ENCODE data around the gene ETNK2.

Gene ETNK2

DNA sequence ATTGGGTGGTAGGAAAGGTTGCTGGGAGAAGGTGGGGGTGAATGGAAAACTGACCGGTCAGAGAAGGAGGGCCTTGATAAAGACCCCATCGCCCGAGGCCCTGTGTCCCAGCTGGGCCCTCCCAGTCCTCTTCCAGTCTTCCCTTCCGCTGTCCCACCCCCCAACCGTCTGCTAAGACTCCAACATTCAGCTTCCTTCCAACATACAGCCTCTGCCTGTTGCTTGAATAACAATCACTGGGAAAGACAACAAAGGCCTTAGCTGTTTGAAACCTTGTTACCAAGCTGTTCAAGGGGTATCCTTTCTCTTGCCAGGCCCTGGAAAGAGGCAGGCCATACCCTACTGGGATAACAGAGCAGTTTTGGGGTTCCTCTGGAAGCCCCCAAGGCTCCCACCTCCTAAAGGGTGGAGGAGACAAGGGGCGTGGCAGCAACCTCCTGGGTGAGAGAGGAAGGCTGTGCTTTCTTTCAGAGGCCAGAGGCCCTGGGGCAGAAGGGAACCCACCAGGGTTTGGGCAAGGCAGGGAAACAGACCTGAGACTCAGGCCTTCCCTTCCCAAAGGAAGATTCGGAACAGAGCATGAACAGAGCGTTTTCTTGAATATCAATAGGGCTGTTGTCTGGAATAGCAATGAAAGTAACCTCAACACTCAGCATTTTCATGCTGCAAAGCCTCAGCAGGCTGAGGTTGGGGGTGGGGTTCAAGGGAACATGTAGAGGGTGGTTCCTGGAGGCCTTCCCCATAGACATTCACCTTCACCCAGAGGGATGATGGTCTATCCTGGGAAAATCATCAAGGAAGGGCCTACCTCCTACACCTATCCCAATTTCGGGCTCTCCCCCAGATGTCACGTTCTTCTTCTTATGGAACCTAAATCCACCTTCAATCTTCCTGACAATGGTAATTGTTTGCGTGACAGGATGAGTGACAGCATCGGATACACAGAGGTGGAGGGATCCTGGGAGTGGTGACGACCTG is 4.1 kb downstream of the ETNK2 start:
- DNase-seq (ENCODE audit: low spot score): no peak

DNA sequence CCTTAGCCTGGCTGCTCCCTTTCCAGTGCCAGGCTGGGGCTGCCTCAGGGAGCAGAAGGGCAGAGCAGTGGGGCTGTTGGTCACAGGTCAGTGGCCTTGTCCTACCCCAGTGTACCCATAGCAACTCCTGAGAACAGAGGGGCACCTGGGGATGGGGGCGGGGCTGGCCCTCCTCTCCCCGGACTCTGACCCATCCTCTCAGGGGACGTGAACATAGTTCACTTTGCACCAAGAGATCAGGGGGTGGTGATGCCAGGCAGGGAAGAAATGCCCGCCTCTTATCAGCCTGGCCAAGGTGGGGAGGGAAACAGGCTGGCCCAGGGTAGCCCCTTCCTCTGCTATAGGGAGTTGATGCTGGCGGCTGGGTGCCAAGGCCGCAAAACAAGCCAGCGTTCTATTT is 4.9 kb downstream of the ETNK2 start:
- DNase-seq (ENCODE audit: low spot score): no peak

DNA sequence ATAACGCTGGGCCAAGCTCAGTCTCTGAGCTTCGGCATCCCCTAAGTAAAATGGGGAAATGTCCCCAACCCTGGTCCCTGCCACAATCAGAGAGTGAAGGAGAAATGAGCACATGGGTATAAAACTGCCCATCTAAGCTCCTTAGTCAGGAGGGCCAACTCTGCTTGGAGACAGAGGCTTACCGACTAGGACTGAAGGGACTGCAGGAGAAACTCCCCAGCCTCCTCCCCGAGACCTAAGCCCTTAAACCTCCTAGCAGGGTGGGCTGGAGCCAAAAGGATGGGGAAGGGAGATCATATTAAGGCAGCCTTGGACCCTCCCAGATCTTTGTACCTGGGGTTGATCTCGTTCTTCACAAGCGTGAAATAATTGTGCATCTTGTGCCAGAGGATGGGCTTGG is 5.5 kb downstream of the ETNK2 start:
- DNase-seq (ENCODE audit: low spot score): no peak

DNA sequence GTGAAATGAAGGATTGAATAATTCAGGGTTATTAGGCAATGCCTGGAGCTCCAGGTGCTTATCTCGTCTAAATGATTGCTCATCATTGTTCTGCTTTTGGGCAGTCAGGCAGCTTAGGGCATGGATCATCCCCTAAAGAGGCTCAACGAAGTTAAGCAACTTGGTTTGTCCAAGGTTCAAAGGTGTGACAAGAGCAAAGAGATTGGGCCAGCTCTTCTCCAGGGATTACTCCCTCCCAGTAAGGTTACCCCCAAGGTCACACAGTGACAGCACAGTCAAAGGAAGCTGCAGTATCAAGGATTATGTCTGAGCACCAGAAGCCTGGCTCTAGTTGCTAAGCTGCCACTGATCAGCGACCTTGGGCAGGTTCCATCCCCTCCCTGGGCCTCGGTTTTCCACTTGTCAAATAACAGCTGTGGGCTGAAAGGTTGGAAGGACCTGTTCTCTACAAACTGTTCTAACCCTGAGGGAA is 6.8 kb downstream of the ETNK2 start:
- peak; percentile 43 for DNase-seq (ENCODE audit: low spot score)

DNA sequence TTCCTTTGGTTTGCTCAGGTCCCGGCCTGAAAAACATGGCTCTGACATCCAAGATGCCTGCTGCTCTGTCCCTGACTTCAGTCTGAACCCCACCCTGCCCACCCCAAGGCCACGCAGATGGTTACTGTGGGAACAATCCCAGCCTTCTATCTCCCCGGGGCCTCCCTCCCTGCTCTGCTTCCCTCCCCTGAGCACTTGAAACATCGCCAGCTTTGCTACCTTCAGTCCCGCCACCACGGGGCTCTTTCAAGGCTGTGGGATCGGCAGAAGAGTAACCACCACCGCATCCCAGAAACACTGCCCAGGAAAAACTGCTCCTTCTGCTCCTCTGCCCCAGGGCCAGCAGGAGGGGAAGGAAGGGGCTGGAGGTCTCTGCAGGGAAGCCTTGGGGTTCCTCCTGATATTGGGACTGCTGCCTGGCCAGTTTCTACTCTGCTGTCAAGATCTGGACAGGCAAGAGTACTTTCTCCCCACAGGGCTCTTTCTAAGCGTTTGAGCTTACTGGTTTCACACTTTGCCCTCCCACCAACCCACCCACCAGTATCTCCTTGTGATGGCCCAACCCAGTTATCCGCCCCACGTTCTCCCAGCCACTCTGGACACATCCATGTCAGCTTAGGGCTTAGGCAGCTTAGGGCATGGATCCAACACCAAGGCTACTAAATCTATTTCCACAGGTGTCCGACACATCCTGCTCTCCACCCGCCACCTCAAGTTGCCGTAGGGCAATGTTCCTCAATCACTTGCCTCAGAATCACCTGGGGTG is 8.4 kb downstream of the ETNK2 start:
- no peak for DNase-seq (ENCODE audit: low spot score)

DNA sequence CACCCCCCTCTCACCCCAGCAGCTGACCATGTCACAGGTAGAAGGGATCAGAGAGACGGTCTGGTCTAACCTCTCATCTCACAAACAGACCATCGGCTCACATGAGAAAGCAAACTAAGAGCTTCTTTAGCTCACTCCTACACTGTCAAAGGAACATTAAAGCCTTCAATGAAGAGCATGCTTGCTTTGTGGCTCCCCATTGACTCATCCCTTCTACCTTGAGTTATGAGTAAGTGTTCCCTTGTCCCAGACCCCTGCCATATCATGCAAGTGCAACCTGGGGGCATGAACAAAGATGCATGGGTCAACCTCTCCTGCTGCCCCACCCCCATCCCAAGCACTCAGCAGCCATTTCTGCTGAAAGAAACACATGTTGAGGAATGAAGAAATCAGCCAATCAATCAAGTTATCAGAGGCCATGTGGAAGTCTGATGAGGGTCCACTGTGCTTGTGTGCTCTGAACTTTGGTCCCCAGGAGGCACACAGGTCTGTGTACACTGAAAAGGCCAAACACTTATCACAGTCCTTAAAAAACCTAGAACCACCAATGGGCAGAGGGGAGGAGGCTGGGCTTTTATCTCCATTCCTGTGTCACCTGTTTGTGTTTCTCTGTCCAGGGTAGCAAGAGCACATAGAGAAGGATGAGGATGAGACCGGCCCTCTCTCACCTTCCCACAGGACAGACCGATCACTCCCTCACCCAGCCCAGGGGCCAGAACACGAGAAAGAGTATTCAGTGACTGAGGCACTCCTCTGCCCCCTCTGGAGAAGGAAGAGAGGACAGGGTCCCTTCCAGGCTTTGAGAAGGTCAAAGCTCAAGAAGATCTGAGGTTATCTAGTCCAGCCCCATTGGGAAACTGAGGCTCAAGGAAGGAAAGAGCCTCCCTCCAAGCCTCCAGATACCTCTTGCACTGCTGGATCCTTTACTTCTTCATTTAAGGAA is 9.5 kb downstream of the ETNK2 start:
- no peak for DNase-seq (ENCODE audit: low spot score)

DNA sequence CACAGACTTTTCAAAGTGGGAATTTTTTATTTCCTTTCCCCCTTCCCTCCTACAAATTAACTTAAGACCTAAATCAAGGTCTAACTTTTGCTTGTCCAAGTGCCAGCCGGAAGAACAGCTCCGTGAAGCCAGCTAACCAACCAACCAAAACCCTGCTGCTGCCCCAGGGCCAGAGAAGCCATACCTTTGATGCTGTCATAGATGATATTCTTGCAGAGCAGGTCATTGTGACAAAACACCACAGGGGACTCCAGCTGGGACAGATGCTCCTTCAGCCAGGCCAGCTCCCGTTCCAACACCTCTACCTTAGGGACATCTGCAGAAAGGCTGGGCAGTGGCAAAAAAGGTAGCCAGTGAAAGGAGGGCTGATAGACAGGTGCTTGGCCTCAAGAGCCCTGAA is 10.7 kb downstream of the ETNK2 start:
- no peak for DNase-seq (ENCODE audit: low spot score)

DNA sequence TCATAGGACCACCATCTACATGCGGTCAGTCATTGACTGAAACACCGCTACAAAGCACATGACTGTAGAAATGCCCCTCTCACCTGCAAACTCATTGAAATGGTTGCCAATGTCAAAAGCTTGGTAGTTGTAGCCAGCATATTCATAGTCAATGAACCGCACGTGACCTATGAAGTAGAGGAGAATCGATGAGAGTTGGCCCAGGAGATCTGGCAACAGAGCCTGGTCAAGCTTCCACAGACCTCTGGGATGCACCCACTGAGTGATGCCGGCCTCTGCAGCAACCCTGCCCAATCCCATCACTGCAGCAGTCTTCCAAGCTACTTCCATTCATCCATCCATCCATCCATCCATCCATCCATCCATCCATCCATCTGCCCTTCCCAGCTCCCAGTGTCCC is 11.9 kb downstream of the ETNK2 start:
- no peak for DNase-seq (ENCODE audit: low spot score)

DNA sequence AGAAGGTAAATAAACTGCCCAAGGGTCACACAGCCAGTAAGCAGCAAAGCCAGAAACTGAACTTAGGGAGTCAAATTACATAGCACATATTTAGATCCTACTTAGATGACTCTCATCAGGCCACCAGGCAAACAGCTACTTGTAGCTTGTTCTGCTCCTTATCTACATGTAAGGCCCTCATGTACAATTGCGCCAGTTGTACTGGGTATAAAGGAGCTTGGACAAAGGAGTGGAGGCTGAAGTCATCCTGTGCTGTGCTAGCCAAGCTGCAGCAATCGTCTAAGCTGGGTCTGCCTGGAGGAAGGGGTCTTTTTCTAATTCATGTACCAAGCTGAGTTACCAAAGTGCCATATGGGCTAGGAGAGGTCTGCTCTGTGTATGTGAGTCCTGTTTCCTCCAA is 12.8 kb downstream of the ETNK2 start:
- no peak for DNase-seq (ENCODE audit: low spot score)

DNA sequence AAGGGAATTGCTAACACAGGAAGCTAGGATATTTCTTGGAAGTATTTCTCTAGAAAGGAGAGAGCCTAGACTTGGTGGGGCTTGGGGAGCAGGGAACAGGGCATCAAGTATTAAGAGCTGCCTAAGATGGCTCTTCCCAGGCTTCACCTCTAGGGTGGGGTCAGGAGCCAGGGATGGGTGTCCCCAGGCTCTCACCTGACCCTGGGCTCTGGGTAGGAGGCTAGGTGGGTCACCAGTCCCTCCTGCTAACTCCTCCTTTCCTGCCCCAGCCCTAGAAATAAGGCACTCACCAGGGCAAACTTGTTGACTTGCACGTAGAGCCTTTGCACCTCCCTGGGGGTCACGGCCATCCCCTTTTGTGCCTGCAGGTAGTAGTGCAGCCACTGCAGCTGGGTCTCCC is 15.0 kb downstream of the ETNK2 start:
- DNase-seq (ENCODE audit: low spot score): no peak

DNA sequence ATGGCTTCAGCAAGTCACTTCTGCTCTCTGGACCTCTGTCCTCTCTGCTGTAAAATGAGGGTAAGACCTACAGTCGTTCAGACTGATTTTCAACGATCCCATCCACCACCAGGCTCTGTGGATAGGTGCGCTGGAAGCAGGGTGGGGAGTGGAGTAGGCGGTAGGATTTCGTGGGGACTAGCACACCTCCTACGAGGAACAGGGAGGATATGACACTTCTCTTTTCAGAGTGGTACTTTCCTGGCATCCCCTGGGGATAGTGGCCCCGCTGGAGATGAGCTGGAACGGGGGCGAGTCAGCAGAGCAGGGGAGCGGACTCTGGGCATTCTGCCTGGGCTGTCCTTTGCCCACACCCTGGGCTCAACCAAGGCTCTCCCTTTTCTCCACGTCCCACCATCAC is 17.7 kb downstream of the ETNK2 start:
- DNase-seq (ENCODE audit: low spot score): no peak

DNA sequence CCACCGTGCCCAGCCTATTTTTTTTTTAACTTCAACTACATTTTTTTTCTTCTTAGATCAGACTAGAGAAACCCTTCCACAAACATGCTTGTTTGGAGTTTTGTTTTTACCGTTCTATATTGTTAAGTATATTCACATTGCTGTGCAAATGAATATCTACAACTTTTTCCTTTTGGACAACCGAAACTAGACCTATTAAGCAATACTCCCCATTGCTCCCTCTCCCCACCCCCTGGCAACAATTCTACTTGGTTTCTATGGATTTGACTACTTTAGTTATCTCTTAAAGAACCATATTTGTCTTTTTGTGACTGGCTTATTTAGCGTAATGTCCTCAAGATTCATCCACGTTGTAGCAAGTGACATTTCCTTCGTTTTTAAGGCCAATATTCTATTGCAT is 19.1 kb downstream of the ETNK2 start:
- no peak for DNase-seq (ENCODE audit: low spot score)

DNA sequence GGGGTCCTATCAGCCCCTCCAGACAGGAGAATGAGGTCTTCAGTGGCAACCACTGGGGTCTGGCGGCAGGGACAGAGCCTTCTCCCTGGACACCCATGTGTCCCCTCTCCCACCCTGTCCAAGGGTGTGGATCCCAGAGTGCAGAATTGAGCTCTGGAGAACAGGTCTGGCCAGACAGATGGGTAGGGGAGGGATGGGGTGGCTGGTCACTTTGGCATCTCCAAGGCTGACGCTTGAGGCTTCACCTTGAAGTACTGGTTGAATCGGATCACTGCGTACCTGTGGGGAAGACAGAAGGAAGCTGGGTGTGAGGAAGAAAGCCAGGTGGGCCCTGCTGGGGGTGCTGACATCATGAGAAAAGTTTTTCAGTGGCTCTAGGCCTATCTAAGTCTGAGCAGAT is 19.9 kb downstream of the ETNK2 start:
- DNase-seq (ENCODE audit: low spot score): no peak

DNA sequence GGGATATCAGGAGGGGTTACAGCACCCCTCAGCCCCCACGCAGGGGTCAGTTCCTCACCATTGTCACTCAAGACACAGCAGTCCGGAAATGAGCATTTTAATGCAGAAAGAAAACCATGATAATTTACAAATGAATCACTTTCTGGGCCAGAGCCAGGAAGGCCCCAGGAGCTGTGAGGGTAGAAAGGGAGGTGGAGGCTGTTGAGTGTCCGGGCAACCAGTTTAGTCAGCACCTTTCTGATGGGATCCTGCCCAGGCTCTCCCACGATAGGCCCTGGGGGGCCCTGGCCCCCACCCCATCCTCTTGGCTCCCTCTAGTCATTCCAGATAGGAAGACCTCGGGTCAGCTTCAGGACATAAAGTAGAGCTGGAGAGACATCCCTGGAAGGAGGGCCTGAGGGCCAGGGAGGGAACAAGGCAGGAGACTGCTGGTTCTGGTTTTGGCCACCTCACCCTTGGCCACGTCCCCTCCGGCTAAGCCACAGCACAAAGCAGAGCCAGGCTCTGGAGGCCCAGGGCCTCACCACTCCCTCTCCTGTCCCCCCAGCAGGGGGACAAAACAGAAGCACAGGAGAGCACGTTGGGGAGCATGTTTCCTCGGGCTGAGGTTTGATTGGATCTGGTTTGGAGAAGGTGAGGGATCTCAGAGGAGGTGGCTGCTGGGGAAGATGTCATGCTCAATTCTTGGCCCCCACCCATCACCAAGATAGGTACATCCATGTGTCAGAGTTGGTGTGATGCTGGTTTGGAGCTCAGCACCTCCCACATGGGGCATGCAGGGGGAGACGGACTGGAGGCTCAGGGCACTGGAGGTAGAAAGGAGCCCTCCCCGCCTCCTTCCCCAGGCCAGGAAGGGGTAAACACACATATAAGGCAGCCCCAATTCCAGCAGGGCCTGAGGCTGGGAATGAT is 20.6 kb downstream of the ETNK2 start:
- no peak for DNase-seq (ENCODE audit: low spot score)

DNA sequence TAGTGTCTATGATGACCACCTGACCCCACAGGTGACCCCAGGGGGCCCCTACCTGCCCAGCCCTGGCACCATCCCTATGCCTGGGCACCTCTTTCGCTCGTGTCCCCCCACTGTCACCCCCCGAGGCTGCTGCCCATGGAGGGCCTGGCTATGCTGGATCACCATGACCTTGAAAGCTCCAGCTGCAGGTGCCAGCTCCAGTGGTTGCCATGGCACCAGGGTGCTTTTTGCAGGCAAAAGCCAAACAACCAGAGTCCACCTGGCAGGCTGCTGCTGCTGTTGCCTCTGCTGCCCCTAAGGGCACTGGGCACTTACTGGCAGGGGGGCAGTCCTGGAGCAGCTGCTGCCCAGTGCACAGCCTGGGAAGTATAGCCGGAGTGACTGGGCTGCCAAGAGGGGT is 21.7 kb downstream of the ETNK2 start:
- DNase-seq (ENCODE audit: low spot score): no peak

DNA sequence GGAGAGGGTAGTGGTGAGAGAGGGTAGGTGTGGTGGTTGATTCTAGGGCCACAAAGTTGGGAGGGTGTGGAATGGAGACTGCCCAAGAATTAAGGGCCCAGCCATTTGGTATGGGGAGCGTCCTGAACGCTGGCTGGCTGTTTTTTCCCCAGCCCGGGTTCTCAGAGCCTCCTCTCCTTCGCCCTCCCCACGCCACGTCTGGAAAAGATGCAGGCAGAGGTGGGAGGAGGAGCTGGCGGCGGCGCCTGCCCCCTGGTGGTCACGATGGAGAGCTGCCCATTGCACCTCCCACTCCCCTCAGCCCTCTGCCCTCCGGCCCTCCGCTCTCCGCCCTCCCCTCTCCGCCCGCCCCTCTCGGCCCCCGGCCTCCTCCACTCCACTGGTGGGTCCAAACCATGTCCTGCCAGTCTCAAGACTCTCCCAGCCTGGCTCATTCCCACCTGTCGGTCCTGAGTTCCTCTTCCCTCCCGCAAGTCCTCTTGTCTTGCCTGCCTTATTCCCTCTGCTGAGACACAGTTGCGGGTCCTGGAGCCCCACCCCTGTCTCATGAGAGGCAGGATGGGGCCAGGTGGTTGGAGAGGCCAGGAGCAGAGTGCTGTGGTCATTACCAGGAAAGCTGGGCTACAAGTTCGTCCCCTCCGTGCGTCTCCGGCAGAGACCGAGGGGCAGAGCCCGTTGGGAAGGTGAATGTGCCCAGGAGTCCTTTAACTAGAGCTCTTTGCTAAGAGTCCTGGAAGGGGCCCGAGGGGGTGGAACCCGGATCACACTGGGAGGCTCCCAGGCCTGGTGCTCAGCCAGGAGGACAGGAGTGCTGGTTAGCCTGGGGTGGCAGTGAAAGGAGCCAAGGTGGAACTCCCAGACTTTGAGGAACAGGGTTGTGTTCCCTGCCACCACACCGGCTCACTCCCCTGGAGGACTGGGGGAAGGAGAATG is 22.6 kb downstream of the ETNK2 start:
- DNase-seq (ENCODE audit: low spot score): peak; percentile 96

DNA sequence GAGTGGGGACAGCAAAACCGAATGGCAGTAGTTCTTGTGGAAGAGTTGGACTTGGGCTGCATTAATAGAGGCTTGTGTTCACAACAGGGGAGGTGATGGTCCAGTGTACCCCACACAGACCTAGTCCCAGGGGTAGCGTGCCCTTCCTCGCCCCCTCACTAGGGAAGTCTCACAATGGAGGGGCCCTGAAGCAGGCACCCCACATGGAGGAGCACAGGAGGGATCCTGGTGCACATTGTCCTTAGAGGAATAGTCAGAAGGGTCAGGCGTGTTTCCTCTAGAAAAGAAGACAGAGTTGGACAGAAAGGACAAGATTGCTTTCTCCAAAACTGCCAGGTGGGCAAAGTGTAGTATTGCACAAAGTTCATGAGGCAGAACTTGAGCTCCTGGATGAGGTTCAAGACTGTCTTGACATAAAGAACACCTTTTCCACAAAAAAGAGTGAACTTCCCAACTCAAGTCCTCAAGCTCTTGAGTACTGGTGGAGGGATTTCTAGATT is 23.3 kb downstream of the ETNK2 start:
- DNase-seq (ENCODE audit: low spot score): no peak

DNA sequence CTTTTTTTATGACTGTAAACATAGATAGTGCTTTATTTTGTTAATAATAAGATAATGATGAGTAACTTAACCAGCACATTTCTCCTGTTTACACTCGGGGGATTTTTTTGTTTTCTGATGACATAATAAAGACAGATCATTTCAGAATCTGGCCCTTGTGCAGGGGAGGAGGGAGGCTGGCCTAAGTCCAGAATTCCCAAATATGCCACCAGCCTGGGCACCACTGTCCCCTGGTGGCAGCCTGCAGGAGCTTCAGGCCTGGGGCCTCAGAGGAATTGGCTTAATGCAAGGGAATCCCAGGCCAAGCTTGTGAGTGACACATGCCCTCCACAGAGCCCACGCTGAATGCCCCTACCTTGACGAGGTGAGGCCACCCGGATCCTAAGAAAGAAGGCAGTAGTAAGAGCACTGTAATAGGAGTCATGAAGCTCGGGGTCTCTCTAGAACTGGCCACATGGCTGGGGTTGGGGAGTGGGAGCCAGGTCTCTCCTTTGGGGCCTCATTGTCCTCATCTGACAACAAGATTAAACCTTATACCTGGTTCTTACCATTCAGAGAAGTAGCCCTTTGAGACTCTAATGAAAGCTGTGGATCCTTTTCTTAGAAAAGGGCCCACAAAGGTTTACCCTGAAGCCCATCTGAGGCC is 24.1 kb downstream of the ETNK2 start:
- DNase-seq (ENCODE audit: low spot score): peak; percentile 84

DNA sequence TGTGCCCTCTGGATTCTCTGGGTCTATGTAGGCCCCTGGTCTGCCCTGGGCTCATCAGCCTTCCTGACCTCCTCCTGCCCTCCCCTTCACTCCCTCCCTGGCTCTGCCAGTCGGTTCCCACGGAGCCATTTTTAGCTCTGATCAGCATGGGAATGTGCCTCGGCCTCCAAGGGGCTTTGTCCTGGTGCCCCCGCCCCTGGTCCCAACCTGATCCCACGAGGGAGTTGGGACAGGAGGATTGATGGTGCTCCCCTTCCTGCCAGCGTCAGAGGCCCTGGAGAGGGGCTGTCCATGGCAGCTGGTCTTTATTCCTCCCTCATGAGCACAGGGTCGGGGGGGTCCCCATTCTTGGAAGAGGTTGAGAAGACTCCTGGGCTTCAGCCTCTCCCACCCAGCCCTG is 24.9 kb downstream of the ETNK2 start:
- DNase-seq (ENCODE audit: low spot score): no peak

All from HuH-7 (cell line).